Measurements from ENCODE around the gene GMPR2. TPM values are rescaled to one million over a fixed set of nuclear protein-coding genes. Genes with fewer than 3 reads are reported as not detected.

The GMPR2 gene
- total RNA-seq, 4 donors from 2014 or later = 25.4 to 49.7 (median 47.8) TPM

DNA sequence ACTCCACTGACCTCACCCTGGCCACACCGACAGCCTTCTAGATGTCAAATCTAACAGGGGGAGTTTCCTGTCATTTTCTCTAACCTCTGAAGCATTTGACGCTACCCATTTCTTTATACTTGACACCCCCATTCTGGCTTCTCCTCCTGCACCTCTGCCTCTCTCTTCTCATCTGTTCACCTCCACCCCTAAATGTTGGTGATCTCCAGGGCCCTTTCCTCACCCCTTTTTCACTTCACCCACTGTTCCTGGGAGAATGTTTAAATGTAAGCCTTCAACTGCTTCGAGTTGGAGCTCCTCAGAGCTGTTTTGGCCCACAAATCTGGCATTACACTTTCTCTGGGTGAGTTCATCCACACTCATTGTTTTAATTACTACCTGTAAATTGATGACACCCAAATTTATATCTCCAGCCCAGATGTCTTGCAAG, 39.1 kb downstream of the GMPR2 start:
- Histone ChIP-seq H3K4me1 (peaks cover 37% of the 10 kb centered on the region), H3K4me3 (peak overlapping the region; percentile 66), H3K27me3 (no peaks in the 10 kb centered on the region), H3K9me3 (no peaks in the 10 kb centered on the region), H3K27ac (peak overlapping the region; percentile 94), H3K36me3 (peaks cover 29% of the 10 kb centered on the region)
- no peak for DNase-seq (ENCODE audit: low spot score in 2 of 2)
- TF ChIP-seq POLR2A (IDR thresholded peaks at IDR 0.05) = no peak
- TF ChIP-seq POLR2AphosphoS5 (IDR thresholded peaks at IDR 0.05) = no peak
- TF ChIP-seq, protein P1, sequence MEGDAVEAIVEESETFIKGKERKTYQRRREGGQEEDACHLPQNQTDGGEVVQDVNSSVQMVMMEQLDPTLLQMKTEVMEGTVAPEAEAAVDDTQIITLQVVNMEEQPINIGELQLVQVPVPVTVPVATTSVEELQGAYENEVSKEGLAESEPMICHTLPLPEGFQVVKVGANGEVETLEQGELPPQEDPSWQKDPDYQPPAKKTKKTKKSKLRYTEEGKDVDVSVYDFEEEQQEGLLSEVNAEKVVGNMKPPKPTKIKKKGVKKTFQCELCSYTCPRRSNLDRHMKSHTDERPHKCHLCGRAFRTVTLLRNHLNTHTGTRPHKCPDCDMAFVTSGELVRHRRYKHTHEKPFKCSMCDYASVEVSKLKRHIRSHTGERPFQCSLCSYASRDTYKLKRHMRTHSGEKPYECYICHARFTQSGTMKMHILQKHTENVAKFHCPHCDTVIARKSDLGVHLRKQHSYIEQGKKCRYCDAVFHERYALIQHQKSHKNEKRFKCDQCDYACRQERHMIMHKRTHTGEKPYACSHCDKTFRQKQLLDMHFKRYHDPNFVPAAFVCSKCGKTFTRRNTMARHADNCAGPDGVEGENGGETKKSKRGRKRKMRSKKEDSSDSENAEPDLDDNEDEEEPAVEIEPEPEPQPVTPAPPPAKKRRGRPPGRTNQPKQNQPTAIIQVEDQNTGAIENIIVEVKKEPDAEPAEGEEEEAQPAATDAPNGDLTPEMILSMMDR (IDR thresholded peaks at IDR 0.05) = no peak
- no peak for TF ChIP-seq EP300 (IDR thresholded peaks at IDR 0.05)
- WGBS = 16% methylated on average over 3 of the region's 3 CpGs

DNA sequence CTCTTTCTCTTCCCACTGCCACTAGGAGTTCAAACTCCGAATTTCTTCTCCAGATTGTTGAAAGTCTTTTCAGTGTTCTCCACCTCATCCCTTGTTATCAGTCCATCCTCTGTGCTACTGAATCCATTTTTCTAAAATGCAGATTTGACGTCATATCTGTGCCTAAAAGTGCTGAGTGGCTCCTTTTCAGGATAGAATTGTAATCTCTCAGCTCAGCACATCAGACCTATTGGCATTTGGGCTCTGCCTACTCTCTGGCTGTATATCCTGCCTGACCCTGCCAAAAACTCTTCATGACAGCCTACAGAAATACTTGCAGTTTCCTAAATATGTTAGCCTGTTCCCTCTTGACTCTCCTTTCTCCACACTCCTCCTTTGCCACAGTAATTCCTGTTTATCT, 39.7 kb downstream of the GMPR2 start:
- Histone ChIP-seq H3K27ac (peak overlapping the region; percentile 18), H3K4me3 (no peak overlapping the region), H3K4me1 (peaks cover 44% of the 10 kb centered on the region), H3K9me3 (no peaks in the 10 kb centered on the region), H3K27me3 (no peaks in the 10 kb centered on the region), H3K36me3 (peaks cover 23% of the 10 kb centered on the region)
- no peak for DNase-seq (ENCODE audit: low spot score in 2 of 2)
- 68% methylated on average over 2 of the region's 2 CpGs for WGBS
- TF ChIP-seq, protein P1 (IDR thresholded peaks at IDR 0.05) = no peak
- no peak for TF ChIP-seq POLR2A (IDR thresholded peaks at IDR 0.05)
- TF ChIP-seq POLR2AphosphoS5 (IDR thresholded peaks at IDR 0.05) = no peak
- TF ChIP-seq EP300 (IDR thresholded peaks at IDR 0.05) = no peak

DNA sequence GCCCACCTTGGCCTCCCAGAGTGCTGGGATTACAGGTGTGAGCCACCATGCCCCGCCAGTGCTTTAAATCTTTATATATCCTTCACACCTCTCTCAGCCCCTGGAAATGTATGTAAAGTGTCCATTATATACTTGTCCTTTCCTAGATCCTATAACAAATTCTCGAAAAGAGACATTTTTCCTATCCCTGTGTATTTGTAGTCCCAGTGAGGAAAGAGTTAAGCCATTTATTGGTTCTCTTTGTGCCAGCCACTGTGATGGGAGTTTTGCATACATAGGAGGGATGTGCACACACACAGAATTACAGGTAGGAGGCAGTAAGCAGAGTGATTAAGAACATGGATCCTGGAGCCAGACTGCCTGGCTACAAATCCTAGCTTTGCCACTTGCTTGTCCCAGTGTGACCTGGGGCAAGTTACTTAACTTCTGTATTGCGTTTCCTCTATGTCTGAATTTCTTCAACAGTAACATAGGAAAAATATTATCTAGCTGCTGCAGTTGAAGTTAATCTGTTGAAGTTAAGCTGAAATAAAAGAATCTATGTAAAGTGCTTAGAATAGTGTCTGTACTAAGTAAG, 40.8 kb downstream of the GMPR2 start:
- no peak for DNase-seq (ENCODE audit: low spot score in 2 of 2)
- H3K4me3 ChIP-seq = no peak overlapping the region
- peaks cover 12% of the 10 kb centered on the region for H3K36me3 ChIP-seq
- 44% methylated on average over 3 of the region's 3 CpGs for WGBS
- H3K9me3 ChIP-seq = no peaks in the 10 kb centered on the region
- peaks cover 54% of the 10 kb centered on the region for H3K4me1 ChIP-seq
- H3K27ac ChIP-seq = peak overlapping the region; percentile 68
- H3K27me3 ChIP-seq = no peaks in the 10 kb centered on the region
- TF ChIP-seq POLR2AphosphoS5 (IDR thresholded peaks at IDR 0.05) (no peak), EP300 (IDR thresholded peaks at IDR 0.05) (no peak), POLR2A (IDR thresholded peaks at IDR 0.05) (no peak)
- TF ChIP-seq, protein P1 (IDR thresholded peaks at IDR 0.05) = no peak

DNA sequence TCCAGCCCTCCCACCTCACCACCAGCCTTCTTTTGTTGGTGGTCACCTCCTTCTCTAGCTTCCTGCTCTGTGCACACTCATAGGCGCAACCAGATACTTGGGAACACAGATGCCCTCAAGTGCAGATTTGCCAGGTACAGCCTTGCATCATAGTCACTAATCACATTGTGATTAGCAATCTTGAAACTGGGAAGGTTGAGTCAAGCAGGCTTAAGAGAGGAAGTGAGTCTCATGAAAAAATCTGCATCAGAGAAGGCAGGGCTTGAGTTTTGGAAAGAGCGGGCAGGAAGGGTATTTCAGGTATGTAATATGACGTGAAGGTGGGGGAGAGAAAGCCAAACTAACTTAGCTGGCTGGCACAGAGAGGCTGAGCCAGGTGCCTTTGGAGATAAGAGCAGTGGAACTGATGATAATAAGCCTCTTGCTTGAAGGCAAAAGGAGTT, 41.4 kb downstream of the GMPR2 start:
- peak overlapping the region; percentile 68 for H3K27ac ChIP-seq
- no peak for TF ChIP-seq POLR2A (IDR thresholded peaks at IDR 0.05)
- TF ChIP-seq, protein P1 (IDR thresholded peaks at IDR 0.05) = no peak
- TF ChIP-seq POLR2AphosphoS5 (IDR thresholded peaks at IDR 0.05) = peak in 1 of 3 donors; percentile 56
- TF ChIP-seq EP300 (IDR thresholded peaks at IDR 0.05) = no peak
- H3K9me3 ChIP-seq = no peaks in the 10 kb centered on the region
- no peak overlapping the region for H3K4me3 ChIP-seq
- H3K27me3 ChIP-seq = no peaks in the 10 kb centered on the region
- peaks cover 6% of the 10 kb centered on the region for H3K36me3 ChIP-seq
- 49% methylated on average over 3 of the region's 3 CpGs for WGBS
- DNase-seq (ENCODE audit: low spot score in 2 of 2) = no peak
- H3K4me1 ChIP-seq = peaks cover 60% of the 10 kb centered on the region

DNA sequence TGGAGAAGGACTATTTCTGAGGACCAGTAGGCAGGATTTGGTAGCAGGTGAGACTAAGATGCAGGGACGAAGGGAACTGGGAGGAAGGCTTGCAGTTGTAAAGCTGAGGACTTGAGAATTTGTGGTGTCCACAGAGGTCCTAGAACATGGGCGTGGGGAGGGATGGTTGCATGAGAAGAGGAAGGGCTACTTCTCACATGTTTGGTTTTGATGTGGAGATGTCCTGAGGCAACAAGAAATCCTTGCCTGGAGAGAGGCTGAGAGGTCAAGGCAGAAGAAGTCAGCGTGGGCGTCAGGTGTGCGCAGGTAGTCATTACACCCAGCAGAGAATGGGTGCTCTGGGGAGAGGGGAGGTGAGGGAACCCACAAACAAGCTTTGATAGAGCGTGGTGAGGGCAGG, 44.3 kb downstream of the GMPR2 start:
- Histone ChIP-seq H3K4me1 (peaks cover 70% of the 10 kb centered on the region), H3K27me3 (no peaks in the 10 kb centered on the region), H3K9me3 (no peaks in the 10 kb centered on the region), H3K4me3 (no peak overlapping the region), H3K36me3 (no peaks in the 10 kb centered on the region), H3K27ac (no peak overlapping the region)
- no peak for TF ChIP-seq EP300 (IDR thresholded peaks at IDR 0.05)
- TF ChIP-seq POLR2A (IDR thresholded peaks at IDR 0.05) = no peak
- TF ChIP-seq POLR2AphosphoS5 (IDR thresholded peaks at IDR 0.05) = no peak
- TF ChIP-seq, protein P1 (IDR thresholded peaks at IDR 0.05) = no peak
- 85% methylated on average over 6 of the region's 6 CpGs for WGBS
- DNase-seq (ENCODE audit: low spot score in 2 of 2) = no peak

All from suprapubic skin (tissue), 4 donors.